ENCODE data around the gene SNTG2. TPM values are rescaled to one million over a fixed set of nuclear protein-coding genes. Genes with fewer than 3 reads are reported as not detected.
A peak's percentile ranks its signal among the peaks of the same experiment; 100 is the strongest.

Gene SNTG2
- total RNA-seq, 3 donors from 2014 or later (not counting 1 experiment from before 2014, with no cell fraction given), result not detected

GRCh38 chr2:1162768-1163584 lies 212.3 kb downstream of the SNTG2 start:
- Mint-ChIP-seq H3K4me3 (peak overlapping the region; percentile 85), H3K27me3 (ENCODE audit: low read depth in 2 of 2) (no peaks in the 10 kb centered on the region), H3K4me1 (peaks cover 28% of the 10 kb centered on the region in 2 donors), H3K36me3 (no peaks in the 10 kb centered on the region), H3K9me3 (peaks cover 3 to 4% of the 10 kb centered on the region in 2 donors), H3K27ac (peak overlapping the region; percentile 98)
- peak in 1 of 2 donors; percentile 61 for DNase-seq
- Histone ChIP-seq H3K9me3 (ENCODE audit: control insufficient read depth, insufficient read depth, low read length) (peaks cover 19% of the 10 kb centered on the region), H3K4me1 (ENCODE audit: control insufficient read depth, insufficient read depth, low read length) (peaks cover 24% of the 10 kb centered on the region), H3K27me3 (ENCODE audit: control insufficient read depth, insufficient read depth, low read length) (no peaks in the 10 kb centered on the region), H3K36me3 (ENCODE audit: control insufficient read depth, insufficient read depth, low read length) (no peaks in the 10 kb centered on the region), H3K27ac (ENCODE audit: low read length) (peak overlapping the region; percentile 63), H3K4me3 (ENCODE audit: low read length) (no peak overlapping the region)
- no peak for TF ChIP-seq CTCF (IDR thresholded peaks at IDR 0.05)
- 10% methylated on average over 12 of the region's 12 CpGs for WGBS (ENCODE audit: insufficient coverage)
- ATAC-seq, result peak; percentile 52 to 91 (median 80)
- intact Hi-C loops (cut with micrococcal nuclease), result no loop called here

GRCh38 chr2:1166976-1167375 lies 216.3 kb downstream of the SNTG2 start:
- WGBS (ENCODE audit: insufficient coverage), result 45% methylated on average over 14 of the region's 14 CpGs
- Mint-ChIP-seq H3K4me1 (peaks cover 28% of the 10 kb centered on the region in 2 donors), H3K27ac (peak overlapping the region in 1 of 2 donors; percentile 4)

GRCh38 chr2:1168846-1169245 lies 218.2 kb downstream of the SNTG2 start:
- H3K27ac ChIP-seq (ENCODE audit: low read length), result no peak overlapping the region
- peaks cover 11% of the 10 kb centered on the region in 2 donors for H3K4me1 Mint-ChIP-seq
- intact Hi-C loops (cut with micrococcal nuclease), result no loop called here
- H3K36me3 ChIP-seq (ENCODE audit: control insufficient read depth, insufficient read depth, low read length), result no peaks in the 10 kb centered on the region
- no peak for ATAC-seq
- no peak overlapping the region for H3K4me3 Mint-ChIP-seq
- 93% methylated on average over 10 of the region's 10 CpGs for WGBS (ENCODE audit: insufficient coverage)
- H3K27me3 ChIP-seq (ENCODE audit: control insufficient read depth, insufficient read depth, low read length), result no peaks in the 10 kb centered on the region
- no peaks in the 10 kb centered on the region for H3K36me3 Mint-ChIP-seq
- no peak for TF ChIP-seq CTCF (IDR thresholded peaks at IDR 0.05)
- H3K27me3 Mint-ChIP-seq (ENCODE audit: low read depth in 2 of 2), result peaks cover 3 to 12% of the 10 kb centered on the region in 2 donors
- H3K9me3 ChIP-seq (ENCODE audit: control insufficient read depth, insufficient read depth, low read length), result peaks cover 9% of the 10 kb centered on the region
- no peak overlapping the region for H3K4me3 ChIP-seq (ENCODE audit: low read length)
- H3K9me3 Mint-ChIP-seq, result no peaks in the 10 kb centered on the region
- peaks cover 5% of the 10 kb centered on the region for H3K4me1 ChIP-seq (ENCODE audit: control insufficient read depth, insufficient read depth, low read length)
- no peak overlapping the region for H3K27ac Mint-ChIP-seq
- no peak for DNase-seq

More at GRCh38 chr2:1166976-1167375, 216.3 kb downstream of the SNTG2 start:
- no peak for TF ChIP-seq CTCF (IDR thresholded peaks at IDR 0.05)
- Mint-ChIP-seq H3K36me3 (no peaks in the 10 kb centered on the region), H3K27me3 (ENCODE audit: low read depth in 2 of 2) (peaks cover 0 to 7% of the 10 kb centered on the region in 2 donors), H3K9me3 (peaks cover 3 to 4% of the 10 kb centered on the region in 2 donors), H3K4me3 (no peak overlapping the region)
- Histone ChIP-seq H3K4me3 (ENCODE audit: low read length) (no peak overlapping the region), H3K4me1 (ENCODE audit: control insufficient read depth, insufficient read depth, low read length) (peaks cover 24% of the 10 kb centered on the region), H3K27ac (ENCODE audit: low read length) (peak overlapping the region; percentile 54), H3K27me3 (ENCODE audit: control insufficient read depth, insufficient read depth, low read length) (no peaks in the 10 kb centered on the region), H3K36me3 (ENCODE audit: control insufficient read depth, insufficient read depth, low read length) (no peaks in the 10 kb centered on the region), H3K9me3 (ENCODE audit: control insufficient read depth, insufficient read depth, low read length) (peaks cover 19% of the 10 kb centered on the region)
- intact Hi-C loops (cut with micrococcal nuclease), result no loop called here
- DNase-seq (no peak), ATAC-seq (no peak)

All from natural killer cell (primary cell).